SIG-M5 (cell line): ENCODE results near the gene NT5C2.

Experiments used
- DNase-seq: peaks from one replicate; lab custom pipeline; 2025; lab: John Stamatoyannopoulos, UW

The NT5C2 gene

GRCh38 chr10:103062854-103063590 is 130.1 kb downstream of the NT5C2 start:
- no peak for DNase-seq

GRCh38 chr10:103060575-103060974 is 132.5 kb downstream of the NT5C2 start:
- DNase-seq: no peak

GRCh38 chr10:103058034-103058433 is 135.0 kb downstream of the NT5C2 start:
- no peak for DNase-seq

DNA sequence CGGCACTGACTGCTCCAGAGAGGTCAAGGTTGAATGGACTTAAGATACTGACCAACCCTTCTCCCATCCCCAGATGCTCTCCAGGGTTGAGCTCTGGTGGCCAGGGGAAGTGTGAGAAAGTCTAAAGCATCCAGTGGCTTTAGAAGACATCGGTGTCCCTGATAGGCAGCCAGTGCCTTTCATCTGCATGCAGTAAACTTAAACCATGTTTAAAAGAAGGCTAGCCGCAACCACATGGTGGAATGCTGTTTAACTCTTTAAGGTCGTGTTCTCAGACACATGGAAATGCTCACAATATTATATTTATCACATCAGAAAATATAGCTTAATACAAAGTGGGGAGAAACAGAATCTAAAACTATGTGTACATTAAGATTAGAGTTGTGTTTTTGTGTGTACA is 138.0 kb downstream of the NT5C2 start:
- no peak for DNase-seq

GRCh38 chr10:103054621-103055020 is 138.5 kb downstream of the NT5C2 start:
- no peak for DNase-seq

DNA sequence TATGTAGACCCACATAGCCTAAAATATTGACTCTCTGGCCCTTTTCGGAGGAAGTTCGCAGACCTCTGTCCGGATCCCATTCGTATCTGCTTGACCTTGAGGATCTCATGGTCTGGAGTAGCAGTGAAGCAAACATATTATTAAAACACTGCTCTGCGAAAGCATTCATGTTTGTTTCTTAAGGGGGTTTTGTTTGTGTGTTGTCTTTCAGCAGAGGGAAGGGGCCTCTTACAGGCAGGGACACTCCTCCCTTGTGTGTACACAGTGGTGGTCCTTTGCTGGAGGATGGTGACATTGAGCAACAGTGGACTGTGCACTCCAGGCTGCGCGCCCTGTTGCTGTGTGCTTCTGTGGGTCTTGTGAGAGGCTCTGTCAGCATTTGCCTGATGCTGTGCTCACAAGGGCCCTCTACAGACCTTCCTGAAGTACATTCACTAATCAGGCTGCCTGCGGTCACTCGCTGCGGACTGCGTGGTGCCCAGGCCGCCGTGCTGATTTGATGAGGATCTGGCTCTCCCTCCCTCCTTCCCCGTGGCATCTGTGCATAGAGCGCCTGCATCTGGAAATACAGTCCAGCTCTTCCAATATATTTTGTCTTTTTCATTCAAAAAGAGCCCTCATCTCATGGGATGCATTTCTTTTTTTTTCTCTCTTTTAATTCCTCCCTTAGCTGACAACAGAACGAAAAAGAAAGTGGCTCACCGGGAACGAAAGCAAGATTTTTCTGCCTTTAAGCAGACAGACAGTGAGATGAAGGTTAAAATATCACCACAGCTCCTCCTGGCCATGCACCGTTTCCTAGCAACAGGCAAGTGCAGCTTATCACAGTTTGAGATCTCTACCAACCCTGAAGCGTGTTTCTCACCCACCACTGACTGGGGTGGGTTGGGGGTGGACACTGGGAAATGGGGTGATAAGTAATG is 139.2 kb downstream of the NT5C2 start:
- no peak for DNase-seq

GRCh38 chr10:103049237-103049636 is 143.8 kb downstream of the NT5C2 start:
- no peak for DNase-seq

GRCh38 chr10:103047381-103047780 is 145.7 kb downstream of the NT5C2 start:
- no peak for DNase-seq

DNA sequence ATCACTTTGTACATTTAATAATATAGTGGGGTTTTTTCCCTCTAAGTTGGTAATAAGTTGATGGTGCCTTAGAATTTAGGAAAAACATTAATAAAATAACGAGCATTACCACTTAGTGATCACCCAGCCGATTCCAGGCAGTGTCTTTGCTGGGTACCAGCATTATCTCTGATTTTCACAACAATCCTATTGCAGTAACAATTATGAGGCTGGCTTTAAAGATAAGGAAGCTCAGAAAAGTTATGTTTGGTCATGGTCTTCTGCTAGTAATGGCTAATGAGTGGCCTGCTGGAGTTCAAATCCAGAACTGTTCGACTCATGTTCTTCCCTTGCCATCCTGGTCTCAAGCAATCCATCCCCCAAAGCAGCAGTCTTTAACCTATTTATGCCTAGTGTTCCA is 147.1 kb downstream of the NT5C2 start:
- DNase-seq: no peak

DNA sequence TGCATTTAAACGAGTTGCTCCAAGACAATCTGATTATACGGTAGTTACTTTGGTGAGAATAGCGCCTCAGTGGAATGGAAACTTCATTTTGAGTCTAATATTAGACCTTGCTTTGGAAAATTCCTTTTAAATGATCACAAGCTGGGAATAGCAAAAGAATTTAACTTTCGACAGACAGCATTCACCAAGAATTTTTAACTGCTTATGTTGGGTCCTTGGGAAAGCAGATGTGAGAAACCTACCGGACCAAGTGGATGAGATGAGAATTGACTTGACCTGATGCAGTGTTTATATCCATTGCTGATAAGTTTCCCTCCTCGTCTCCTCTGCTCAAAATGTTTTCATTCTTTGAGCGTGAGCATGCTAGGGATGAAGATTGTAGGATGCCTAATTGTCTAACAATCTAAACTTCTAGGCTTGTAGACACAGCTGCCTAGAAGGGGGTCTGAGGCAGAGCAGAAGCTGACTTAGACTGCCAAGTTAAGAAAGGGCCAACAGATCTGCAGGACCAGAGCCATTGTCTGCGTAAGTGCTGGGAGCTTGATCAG is 148.1 kb downstream of the NT5C2 start:
- DNase-seq: no peak

- DNase-seq: no peak
Observed at GRCh38 chr10:103042908-103043307, 150.2 kb downstream of the NT5C2 start.

DNA sequence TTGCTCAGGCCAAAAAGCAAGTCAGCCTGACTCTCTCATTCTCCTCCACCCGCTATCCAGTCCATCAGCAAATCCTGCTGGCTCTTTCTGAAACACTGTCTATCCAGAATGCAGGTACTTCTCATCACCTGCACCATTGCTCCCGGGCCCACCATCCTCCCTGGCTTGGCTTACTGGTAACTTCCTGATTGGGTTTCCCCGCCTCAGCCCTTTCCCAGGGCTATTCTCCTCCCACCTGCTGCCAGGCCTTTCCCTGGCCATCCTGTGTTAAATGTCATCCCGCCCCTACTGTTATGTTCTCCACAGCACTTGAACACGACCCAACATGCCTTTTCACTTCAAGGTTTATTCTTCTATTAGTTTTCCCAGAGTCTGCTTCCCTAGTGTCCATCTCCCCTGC is 150.9 kb downstream of the NT5C2 start:
- DNase-seq: no peak

DNA sequence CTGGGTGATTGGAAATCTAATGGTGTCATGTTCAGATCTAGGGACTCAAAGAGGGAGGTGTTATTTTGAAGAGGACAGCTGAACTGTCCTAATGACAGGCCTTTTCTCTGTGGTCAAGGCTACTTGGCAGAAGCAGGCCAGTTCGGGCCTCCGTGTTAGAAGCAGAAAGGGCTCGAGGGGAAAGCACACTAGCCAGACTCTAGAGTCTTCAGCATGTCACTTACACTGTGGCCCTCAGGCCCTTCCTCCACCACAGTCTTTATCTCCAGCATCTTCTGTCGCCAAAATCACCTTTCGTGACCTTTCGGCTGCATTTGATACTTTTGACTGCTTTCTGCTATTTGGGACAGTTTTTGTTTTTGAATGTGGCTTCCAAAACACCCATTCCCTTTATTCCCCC is 151.7 kb downstream of the NT5C2 start:
- DNase-seq: no peak

DNA sequence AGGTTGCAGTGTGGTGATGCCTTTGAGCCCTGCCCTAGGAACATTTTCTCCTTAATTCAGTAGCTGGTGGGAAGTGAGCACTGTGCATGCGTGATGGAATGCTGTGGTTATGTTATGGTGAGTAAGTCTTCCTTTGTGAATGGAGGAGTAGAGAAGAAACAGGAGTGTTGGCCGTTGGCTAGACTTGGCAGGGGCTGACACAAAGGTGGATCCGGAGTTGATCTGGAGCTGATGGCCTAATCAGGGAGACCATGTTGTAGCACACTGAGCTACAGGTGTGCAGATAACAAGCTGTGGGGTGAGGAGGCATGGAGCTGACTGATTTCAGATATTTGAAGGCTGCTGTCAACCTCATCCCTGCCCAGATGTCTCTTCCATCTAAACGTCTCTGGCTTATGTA is 152.7 kb downstream of the NT5C2 start:
- DNase-seq: no peak

DNA sequence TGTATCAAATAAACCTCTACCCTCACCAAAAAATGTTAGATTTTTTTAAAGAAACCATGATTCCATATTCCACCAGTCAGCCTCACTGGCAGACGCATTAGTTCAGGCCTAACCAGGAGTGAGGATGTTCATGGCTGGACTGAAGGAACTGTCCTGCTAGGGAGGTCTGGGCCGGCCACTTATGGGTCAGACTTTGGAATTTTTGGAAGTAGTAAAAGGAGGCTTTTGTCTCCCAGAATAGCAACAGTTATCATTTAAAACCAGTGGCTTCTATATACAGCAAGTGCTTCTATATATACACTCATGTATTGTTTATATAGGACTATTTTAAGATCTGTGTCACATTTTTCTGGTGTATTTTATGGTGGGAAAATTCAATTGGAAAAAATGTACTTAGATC is 154.5 kb downstream of the NT5C2 start:
- DNase-seq: no peak
